ENCODE measurements around the gene PTPRN2. TPM values are rescaled to one million over a fixed set of nuclear protein-coding genes. Genes with fewer than 3 reads are reported as not detected.

Gene PTPRN2
- total and polyA plus RNA-seq, 2 of the 8 experiments (the other 6 are each of a cell fraction or from before 2014, with no cell fraction given) = 2.6 to 4.5 TPM

DNA sequence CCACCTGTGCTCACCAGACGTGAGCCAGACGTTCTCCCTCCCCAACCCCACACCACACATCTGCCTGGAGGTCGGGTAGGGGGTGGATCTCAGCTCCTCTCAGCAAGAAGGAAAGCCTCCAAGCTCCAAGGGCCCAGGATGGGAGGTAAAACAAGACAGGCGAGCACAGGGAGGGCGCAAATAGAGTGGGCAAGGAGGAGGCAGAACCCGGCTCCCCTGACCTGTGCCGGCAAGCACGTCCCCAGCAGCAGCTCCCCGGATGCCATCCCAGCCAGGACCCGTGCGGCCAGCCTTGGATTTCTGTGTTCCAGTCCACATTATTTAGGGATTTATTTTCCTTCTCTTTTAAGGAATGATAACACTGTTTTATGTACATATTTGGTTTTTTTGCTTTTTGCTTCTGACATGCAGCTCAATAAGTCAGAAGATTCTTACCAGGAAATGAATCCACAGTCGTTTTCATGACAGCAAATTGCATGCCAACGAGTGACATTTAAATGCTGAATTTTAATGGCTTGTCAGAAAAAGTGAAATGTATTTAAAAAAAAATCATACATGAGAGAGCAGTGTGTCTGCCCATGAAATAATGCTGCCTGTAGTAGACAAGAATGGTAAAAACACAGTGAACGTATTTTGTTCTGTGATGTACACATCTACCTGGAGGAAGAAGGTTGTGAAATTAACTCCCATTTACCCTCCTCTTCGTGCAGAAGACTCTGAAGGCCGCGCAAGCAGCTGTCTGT lies 276.5 kb downstream of the PTPRN2 start (continued):
- TF ChIP-seq SP4 (IDR thresholded peaks at IDR 0.05; ENCODE audit: low read length) (no peak), POLR2A (IDR thresholded peaks at IDR 0.05; ENCODE audit: control extremely low read depth in 1 of 2, low read depth in 2 of 2, low read length in 2 of 2) (no peak)

Data from H1 (cell line).